Eye (tissue), 1 donor: Measurements from ENCODE around the gene NDUFB10.
"Not testable (repeated sequence)": the region's sequence is repeated elsewhere in the genome, so short reads cannot be mapped to it uniquely, and the experiment has no call there.

ENCODE experiments used
- DNase-seq: peaks from one replicate; pipeline ENCODE4 v3.0.0-alpha.2; 2015

NDUFB10 gene

GRCh38 chr16:1926271-1926670 lies 33.1 kb upstream of the NDUFB10 start:
- no peak for DNase-seq

GRCh38 chr16:1929105-1929504 lies 30.2 kb upstream of the NDUFB10 start:
- peak; percentile 60 for DNase-seq

GRCh38 chr16:1929578-1930337 lies 29.6 kb upstream of the NDUFB10 start:
- peak; percentile 95 for DNase-seq

GRCh38 chr16:1930338-1930720 lies 29.0 kb upstream of the NDUFB10 start:
- DNase-seq: no peak

GRCh38 chr16:1932050-1933028 lies 27.0 kb upstream of the NDUFB10 start:
- DNase-seq: no peak

- no peak for DNase-seq
These were observed 26.2 kb upstream of the NDUFB10 start for GRCh38 chr16:1933097-1933661.

- DNase-seq: no peak
These were observed 22.3 kb upstream of the NDUFB10 start for GRCh38 chr16:1936945-1937479.

GRCh38 chr16:1938316-1938715 lies 21.0 kb upstream of the NDUFB10 start:
- DNase-seq: no peak

- DNase-seq: no peak
These were observed 20.4 kb upstream of the NDUFB10 start for GRCh38 chr16:1938910-1939309.

- not testable (repeated sequence) for DNase-seq
These were observed 19.5 kb upstream of the NDUFB10 start for GRCh38 chr16:1939833-1940232.

- DNase-seq: no peak
These were observed 18.8 kb upstream of the NDUFB10 start for GRCh38 chr16:1940273-1941161.

- no peak for DNase-seq
These were observed 17.9 kb upstream of the NDUFB10 start for GRCh38 chr16:1941162-1942046.

- no peak for DNase-seq
These were observed 17.1 kb upstream of the NDUFB10 start for GRCh38 chr16:1942047-1942809.

GRCh38 chr16:1942810-1943726 lies 16.3 kb upstream of the NDUFB10 start, which contains the start of gene MSRB1:
TSS of gene MSRB1 (minus strand) at chr16:1943199. CDS start at chr16:1943156, 43 bp downstream.
- peak; percentile 99 for DNase-seq

GRCh38 chr16:1944612-1945199 lies 14.6 kb upstream of the NDUFB10 start:
- no peak for DNase-seq

GRCh38 chr16:1945559-1946391 lies 13.6 kb upstream of the NDUFB10 start:
- DNase-seq: no peak

GRCh38 chr16:1946495-1947368 lies 12.6 kb upstream of the NDUFB10 start:
- no peak for DNase-seq
